PC-9 (cell line): Measurements from ENCODE around the gene SMOC2. TPM values are rescaled to one million over a fixed set of nuclear protein-coding genes. Genes with fewer than 3 reads are reported as not detected.

Experiments used
- BruUV-seq: library from RNA; stranded (reverse); fragments of 400-500 nt; replicated peaks from 2 replicates; lab custom pipeline; 2021; lab: Mats Ljungman, UMichigan
- CTCF ChIA-PET: fragments of 300-600 bp; sonication (Branson Sonifier 250); formaldehyde crosslinking; loops from one replicate; lab custom pipeline; 2022; ENCODE audit warnings: antibody characterized with exemption; lab: Charles Lee
- POLR2A ChIA-PET: fragments of 300-600 bp; sonication (Branson Sonifier 250); formaldehyde crosslinking; loops from one replicate; lab custom pipeline; 2022; ENCODE audit warnings: antibody characterized with exemption; ENCODE audit not compliant: unreplicated experiment; lab: Charles Lee
- DNase-seq, 2 experiments: peaks; one replicate each; pipeline versions ENCODE4 v3.0.0 to v3.0.0-alpha.2; 2015 to 2022; ENCODE audit warnings: mixed read lengths in 1 of 2
- H2AFZ ChIP-seq: fragments of 200-600 bp; sonication (generic); 2 replicates; pipeline ENCODE4 v1.8.1; 2017; ENCODE audit warnings: antibody characterized with exemption
- H3F3A ChIP-seq: fragments of 200-600 bp; sonication (generic); 2 replicates; pipeline ENCODE4 v1.8.1; 2017; ENCODE audit warnings: antibody characterized with exemption, mild to moderate bottlenecking, low read depth; ENCODE audit not compliant: insufficient read depth
- H3K27ac ChIP-seq: fragments of 200-600 bp; sonication (generic); 2 replicates; pipeline ENCODE4 v1.6.1; 2016; ENCODE audit warnings: mixed run types
- H3K27me3 ChIP-seq: fragments of 200-600 bp; sonication (generic); 2 replicates; pipeline ENCODE4 v1.6.1; 2016; ENCODE audit warnings: low read depth, mixed run types; ENCODE audit not compliant: insufficient read depth
- H3K36me3 ChIP-seq: fragments of 200-600 bp; sonication (generic); 2 replicates; pipeline ENCODE4 v1.6.1; 2016; ENCODE audit warnings: low read depth, mixed run types
- H3K4me1 ChIP-seq: fragments of 200-600 bp; sonication (generic); replicated peaks from 2 replicates; pipeline ENCODE4 v1.6.1; 2016; ENCODE audit warnings: mixed run types; ENCODE audit not compliant: insufficient read depth
- H3K4me2 ChIP-seq: fragments of 200-600 bp; sonication (generic); 2 replicates; pipeline ENCODE4 v1.6.1; 2017; ENCODE audit warnings: mixed run types
- H3K4me3 ChIP-seq: fragments of 200-600 bp; sonication (generic); 2 replicates; pipeline ENCODE4 v1.6.1; 2016; ENCODE audit warnings: mixed run types
- H3K79me2 ChIP-seq: fragments of 200-600 bp; sonication (generic); 2 replicates; pipeline ENCODE4 v1.6.1; 2017; ENCODE audit warnings: low read depth, mixed run types
- H3K9me2 ChIP-seq: fragments of 200-600 bp; sonication (generic); 2 replicates; pipeline ENCODE4 v1.8.1; 2017; ENCODE audit warnings: mild to moderate bottlenecking; ENCODE audit not compliant: insufficient read depth
- H3K9me3 ChIP-seq: fragments of 200-600 bp; sonication (generic); 2 replicates; pipeline ENCODE4 v1.8.1; 2016; ENCODE audit warnings: low read depth; ENCODE audit not compliant: insufficient read depth
- H4K20me1 ChIP-seq: fragments of 200-600 bp; sonication (generic); 2 replicates; pipeline ENCODE4 v1.8.1; 2017; ENCODE audit not compliant: insufficient read depth
- CTCF ChIP-seq: fragments of 200-600 bp; sonication (generic); conservative IDR thresholded peaks from 2 replicates; pipeline ENCODE4 v1.6.1; 2017; ENCODE audit warnings: mixed run types, antibody characterized with exemption, mild to moderate bottlenecking, moderate library complexity
- EZH2 ChIP-seq: fragments of 200-600 bp; sonication (generic); IDR thresholded peaks from 2 replicates; pipeline ENCODE4 v1.8.0; 2017; ENCODE audit warnings: antibody characterized with exemption, low read depth
- intact Hi-C: fragments of 100-400 bp; cut with micrococcal nuclease; formaldehyde crosslinking; loops from one replicate; pipeline ENCODE4 v1.10.0; 2022; ENCODE audit not compliant: unreplicated experiment
- total RNA-seq: library from RNA; stranded (reverse); gene quantifications from 2 replicates; pipeline ENCODE4 v1.2.3, GENCODE V29; 2021

The SMOC2 gene
- total RNA-seq, 1 experiment from 2014 or later, result not detected

- H2AFZ ChIP-seq, result no peak overlapping the region
- H3K79me2 ChIP-seq, result no peaks in the 10 kb centered on the region
- H3K4me2 ChIP-seq, result no peak overlapping the region
- no peaks in the 10 kb centered on the region for H3K4me1 ChIP-seq
- no peaks in the 10 kb centered on the region for H3K9me3 ChIP-seq
- no peaks in the 10 kb centered on the region for H3K9me2 ChIP-seq
- no TSS peak for BruUV-seq
- H4K20me1 ChIP-seq, result no peaks in the 10 kb centered on the region
- no peaks in the 10 kb centered on the region for H3F3A ChIP-seq
- TF ChIP-seq EZH2, result no peak
- TF ChIP-seq CTCF, result no peak
- no peak for DNase-seq
- H3K4me3 ChIP-seq, result no peak overlapping the region
- no peak overlapping the region for H3K27ac ChIP-seq
- intact Hi-C loops, result no loop called here
- CTCF ChIA-PET, result no interaction called here
- POLR2A ChIA-PET, result no interaction called here
- H3K27me3 ChIP-seq, result peaks cover 91% of the 10 kb centered on the region
- H3K36me3 ChIP-seq, result no peaks in the 10 kb centered on the region
Observed at GRCh38 chr6:168577496-168577895, 136.5 kb downstream of the SMOC2 start.

GRCh38 chr6:168578036-168578435, 137.1 kb downstream of the SMOC2 start:
- no peaks in the 10 kb centered on the region for H4K20me1 ChIP-seq
- ChIA-PET POLR2A (no interaction called here), CTCF (no interaction called here)
- no peak overlapping the region for H2AFZ ChIP-seq
- no peak for TF ChIP-seq CTCF
- TF ChIP-seq EZH2, result no peak
- no peaks in the 10 kb centered on the region for H3K9me2 ChIP-seq
- H3K79me2 ChIP-seq, result no peaks in the 10 kb centered on the region
- H3K9me3 ChIP-seq, result no peaks in the 10 kb centered on the region
- no peak for DNase-seq
- no peaks in the 10 kb centered on the region for H3K4me1 ChIP-seq
- no peak overlapping the region for H3K27ac ChIP-seq
- no peak overlapping the region for H3K4me2 ChIP-seq
- H3K4me3 ChIP-seq, result no peak overlapping the region
- no TSS peak for BruUV-seq
- no peaks in the 10 kb centered on the region for H3F3A ChIP-seq
- H3K36me3 ChIP-seq, result no peaks in the 10 kb centered on the region
- intact Hi-C loops, result no loop called here
- H3K27me3 ChIP-seq, result peaks cover 96% of the 10 kb centered on the region

- ChIA-PET POLR2A (no interaction called here), CTCF (no interaction called here)
- no peaks in the 10 kb centered on the region for H3F3A ChIP-seq
- no peak overlapping the region for H3K27ac ChIP-seq
- no peaks in the 10 kb centered on the region for H3K79me2 ChIP-seq
- no peak overlapping the region for H3K4me2 ChIP-seq
- intact Hi-C loops, result no loop called here
- H2AFZ ChIP-seq, result no peak overlapping the region
- H3K36me3 ChIP-seq, result no peaks in the 10 kb centered on the region
- H3K4me1 ChIP-seq, result no peaks in the 10 kb centered on the region
- H3K4me3 ChIP-seq, result no peak overlapping the region
- no peaks in the 10 kb centered on the region for H3K9me3 ChIP-seq
- BruUV-seq, result no TSS peak
- peaks cover 75% of the 10 kb centered on the region for H3K27me3 ChIP-seq
- no peaks in the 10 kb centered on the region for H4K20me1 ChIP-seq
- TF ChIP-seq CTCF, result no peak
- TF ChIP-seq EZH2, result no peak
- H3K9me2 ChIP-seq, result no peaks in the 10 kb centered on the region
- no peak for DNase-seq
Observed at GRCh38 chr6:168581236-168581635, 140.3 kb downstream of the SMOC2 start.
